RPMI8226 (cell line): ENCODE results near the gene SNRNP48.

ENCODE experiments used
- DNase-seq: peaks from one replicate; pipeline ENCODE4 v3.0.0-alpha.2; 2015

Gene SNRNP48

GRCh38 chr6:7604003-7604402, 14.0 kb downstream of the SNRNP48 start:
- no peak for DNase-seq

- DNase-seq = no peak
Measured at GRCh38 chr6:7604506-7604905, 14.5 kb downstream of the SNRNP48 start.

- peak; percentile 77 for DNase-seq
Measured at GRCh38 chr6:7615611-7616383, 25.8 kb downstream of the SNRNP48 start.

DNA sequence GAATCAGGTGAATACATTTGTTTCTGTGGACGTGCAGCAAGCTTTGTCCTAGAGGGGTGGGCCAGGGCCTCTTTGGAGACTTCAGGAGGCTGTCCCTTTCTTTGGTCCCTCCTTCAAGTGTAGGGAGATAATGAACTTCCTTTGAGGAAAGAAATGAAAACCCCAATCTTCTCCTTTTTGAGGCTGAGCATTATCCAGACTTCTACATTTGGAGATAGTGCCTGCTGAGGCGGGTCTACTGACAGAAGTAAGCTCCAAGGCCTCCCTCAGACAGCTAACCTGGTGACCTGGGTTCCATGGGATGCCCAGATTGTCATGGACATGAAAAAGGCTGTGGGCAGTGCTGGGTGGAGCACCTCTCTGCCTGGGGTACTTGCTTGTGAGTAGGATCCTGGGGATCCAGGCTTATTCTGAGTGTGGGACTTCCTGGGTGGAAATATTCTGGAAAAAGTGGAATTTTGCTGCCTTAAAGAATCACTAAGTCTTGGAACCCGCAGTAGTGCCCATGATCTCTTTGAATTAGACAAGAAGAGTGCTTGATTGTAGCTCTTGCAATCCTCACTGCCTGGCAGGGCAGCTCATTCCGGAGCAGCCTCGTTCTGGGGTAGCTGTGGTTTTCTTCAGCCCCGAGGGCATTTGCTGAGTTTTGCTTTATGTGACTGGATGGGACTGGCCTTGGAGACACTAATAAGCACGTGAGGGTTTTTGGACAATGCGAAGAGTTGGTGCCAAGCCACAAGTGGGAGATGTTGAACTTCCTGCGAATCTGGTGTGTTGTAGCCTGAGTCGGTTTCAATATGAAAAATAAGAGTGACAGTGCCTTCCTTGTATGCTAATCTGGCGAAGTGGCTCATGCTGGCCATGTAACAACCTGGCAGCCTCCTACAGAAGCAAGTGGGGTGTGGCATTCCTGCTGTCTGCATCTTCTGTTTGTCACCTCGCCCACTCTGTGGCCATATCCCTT, 28.1 kb downstream of the SNRNP48 start:
- peak; percentile 99 for DNase-seq

- no peak for DNase-seq
Measured at GRCh38 chr6:7621761-7622160, 31.8 kb downstream of the SNRNP48 start.

DNA sequence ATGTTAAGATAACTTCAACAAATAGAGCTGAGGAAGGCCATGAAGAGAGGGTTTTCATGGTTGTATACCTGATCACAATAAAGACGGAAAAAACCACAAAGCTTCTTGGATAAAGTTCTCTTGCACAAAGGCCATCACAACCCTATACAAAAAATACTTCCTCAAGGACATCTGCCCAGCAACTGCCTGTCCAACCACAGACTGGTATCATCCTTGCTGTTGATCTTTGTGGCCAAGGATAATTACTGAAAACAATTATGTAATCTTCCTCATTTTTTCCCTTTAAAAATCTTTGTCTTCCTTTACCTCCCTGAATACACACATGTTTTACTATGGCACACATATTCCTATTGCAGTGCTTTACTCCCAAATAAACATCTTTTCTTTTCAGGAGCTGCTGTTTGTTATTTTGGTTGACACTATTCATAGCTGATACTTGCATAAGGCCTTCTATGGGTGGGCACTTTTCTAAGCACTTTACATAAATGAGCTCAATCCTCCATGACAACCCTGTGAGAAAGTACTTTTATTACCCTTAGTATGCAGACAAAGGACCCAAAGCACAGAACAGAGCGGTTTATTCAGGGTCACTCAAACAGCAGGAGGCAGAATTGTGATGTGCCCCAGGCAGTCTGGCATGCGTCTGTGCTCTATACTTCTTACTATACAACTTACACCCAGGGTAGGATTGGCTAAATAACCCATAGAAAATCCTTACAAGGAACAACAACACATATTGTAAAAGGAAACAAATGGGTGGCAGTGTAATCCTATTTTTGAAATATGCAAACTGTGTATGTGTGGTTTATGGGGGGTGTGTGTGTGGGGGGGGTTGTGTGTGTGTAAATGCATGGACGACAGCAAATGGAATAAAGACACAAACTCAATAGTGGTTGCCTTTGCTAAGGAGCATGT, 35.1 kb downstream of the SNRNP48 start:
- no peak for DNase-seq

DNA sequence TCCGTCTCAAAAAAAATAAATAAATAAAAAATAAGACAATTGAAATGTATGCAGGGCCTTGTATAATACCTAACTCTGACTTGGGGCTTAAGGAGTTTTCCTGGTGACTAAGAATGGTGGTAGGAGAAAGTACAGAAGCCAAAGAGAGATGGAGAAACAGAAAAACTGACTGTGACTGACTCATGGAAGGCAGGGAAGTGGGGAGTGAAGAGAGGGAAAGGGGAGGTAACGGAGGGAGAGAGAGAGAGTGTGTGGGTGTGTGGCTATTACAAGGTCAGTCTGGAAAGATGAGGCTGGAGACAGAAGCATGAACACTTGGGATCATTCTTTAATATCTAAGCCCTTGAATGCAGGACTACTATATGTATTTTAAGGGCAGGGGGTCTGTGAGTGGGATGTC, 38.5 kb downstream of the SNRNP48 start:
- no peak for DNase-seq

DNA sequence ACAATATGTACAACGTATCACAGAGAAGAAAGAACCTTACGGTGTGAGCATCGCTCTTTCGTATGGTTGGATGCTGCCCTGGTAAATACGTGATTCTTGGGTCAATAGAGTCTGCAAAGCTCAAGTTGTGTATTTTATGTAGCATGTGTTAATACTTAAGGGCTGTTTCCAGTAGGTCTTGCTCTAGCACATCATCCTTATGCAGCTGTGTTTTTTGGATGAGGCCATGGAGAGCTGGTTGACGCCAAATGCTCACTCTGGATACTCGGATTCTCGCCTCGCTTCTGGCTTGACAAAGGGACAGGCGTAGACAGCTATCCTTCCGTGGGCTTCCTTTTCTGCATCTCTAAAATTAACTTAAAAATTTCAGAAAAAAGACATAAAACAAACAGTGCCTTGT, 38.9 kb downstream of the SNRNP48 start:
- DNase-seq = no peak

DNA sequence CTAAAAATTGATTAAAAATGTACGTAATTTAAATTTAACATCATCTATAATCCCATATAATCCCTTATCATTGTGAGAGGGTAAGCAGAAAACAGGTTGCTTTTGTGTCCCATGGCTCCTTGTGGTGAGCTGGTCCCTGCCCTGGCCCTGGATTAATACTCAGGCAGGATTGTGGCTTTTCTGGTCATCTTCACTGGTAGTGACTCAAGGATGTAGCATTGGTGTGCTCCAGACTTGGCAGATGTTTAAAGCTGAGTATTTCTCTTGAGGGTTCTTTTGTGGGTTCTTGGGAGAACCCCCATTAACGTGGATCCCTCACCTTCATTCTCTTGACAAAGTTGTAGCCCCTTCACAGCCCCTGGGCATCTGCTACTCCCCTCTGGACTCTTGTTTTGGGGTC, 39.3 kb downstream of the SNRNP48 start:
- no peak for DNase-seq

DNA sequence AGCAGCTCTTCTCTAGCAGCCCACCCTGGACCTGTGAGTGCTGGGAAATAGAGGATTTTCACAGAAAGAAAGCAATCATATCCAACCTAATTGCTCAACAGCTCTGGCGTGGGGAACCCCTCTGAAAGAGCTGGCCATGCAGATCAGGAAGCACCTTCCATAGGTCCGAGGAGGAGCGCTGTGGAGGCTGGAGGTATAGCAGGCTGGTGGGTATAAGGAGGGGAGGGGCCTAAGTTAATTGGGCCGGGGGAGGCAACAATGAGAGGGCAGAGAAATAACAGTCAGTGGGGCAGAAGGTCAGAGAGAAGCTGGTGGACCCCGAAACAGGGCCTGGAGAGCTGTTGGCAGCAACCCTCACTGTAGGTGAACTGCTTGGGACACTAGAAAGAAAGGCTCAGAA, 40.8 kb downstream of the SNRNP48 start:
- DNase-seq = no peak

DNA sequence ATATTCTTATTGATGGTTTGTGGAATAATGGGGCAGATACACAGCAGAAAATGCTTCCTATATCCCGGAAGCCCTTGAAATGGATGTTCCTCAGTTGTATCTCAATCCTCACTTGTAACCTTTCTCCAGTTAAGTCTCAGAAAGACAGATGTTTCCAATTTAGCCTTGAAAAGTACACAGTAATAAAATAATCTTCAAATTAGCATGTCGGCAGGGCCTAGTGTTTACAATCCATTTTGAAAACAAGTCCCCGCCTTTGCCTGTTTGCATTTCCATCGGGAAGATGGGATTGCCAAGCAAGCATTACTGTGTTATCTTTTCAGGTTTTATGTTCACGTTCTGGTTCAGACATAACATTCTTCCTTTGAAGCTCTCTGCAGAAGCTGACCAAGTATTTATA, 41.5 kb downstream of the SNRNP48 start:
- no peak for DNase-seq

DNA sequence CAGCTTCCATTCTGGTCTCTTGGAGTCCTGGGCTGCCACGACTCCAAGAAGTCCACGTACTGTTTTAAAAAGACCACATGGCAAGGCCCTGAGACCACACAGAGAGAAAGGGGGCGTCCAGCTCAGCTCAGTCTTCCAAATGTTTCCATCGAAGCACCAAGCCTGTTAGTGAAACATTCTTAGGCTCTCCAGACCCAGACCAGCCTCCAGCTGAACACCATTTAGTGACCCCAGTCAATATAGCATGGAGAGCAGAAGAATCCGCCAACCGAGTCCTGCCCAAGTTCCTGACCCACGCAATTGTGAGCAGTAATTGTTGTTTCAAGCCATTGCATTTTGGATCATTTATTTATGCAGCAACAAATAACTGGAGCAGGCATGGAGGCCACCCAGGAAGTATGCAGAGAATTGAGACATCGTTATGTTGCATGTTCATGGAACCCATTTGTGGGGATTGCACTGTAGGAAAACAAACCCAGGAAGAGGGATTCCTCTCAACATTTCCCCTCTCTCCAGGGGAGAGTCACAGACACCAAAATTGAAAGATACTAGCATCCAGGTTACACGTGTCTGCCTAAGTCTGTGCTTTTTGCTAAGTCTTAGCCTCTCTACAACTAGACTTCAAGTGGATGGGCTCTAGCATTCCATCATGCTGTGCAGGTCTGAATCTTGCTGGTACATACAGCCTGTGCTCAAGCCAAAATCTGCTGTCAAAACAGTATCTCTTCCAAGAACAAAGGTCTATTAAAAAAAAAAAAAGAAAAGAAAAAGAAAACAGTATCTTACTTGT, 42.7 kb downstream of the SNRNP48 start:
- no peak for DNase-seq

DNA sequence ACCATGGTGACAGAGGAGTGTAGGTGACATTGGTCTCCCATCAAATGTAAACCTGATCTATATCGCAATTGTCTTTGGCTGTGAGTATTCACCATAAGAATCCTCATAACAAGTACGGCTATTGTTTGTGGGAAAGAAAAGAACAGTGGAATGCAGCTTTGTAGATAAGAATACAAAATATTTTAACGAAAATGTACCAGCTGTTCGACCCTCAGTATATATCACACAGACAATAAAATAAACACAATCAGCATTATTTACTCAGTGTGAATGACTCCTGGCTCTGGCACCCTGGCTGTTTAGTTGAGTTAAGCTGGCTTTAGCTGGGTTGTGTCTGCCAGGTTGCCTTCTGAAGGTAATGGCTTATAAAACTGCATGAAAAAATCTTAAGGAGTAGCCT, 43.4 kb downstream of the SNRNP48 start:
- no peak for DNase-seq

DNA sequence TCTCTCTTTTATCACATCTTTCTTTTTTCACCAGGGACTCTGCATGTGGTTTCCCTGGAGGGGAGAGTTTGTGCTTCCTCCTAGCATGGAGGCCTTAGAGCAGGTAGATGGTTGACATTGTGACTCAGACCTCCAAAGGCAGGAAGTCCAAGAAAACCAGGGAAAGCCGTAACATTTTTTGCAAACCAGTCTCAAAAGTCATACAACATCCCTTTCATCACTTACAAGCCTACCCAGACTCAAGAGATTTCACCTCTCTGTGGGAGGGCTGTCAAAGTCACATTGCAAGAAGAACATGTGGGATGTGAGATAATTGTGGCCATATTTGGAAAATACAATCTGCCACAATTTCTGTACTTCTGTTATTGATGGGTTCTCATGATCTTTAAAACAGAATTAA, 46.2 kb downstream of the SNRNP48 start:
- DNase-seq = no peak

GRCh38 chr6:7637533-7637932, 47.5 kb downstream of the SNRNP48 start:
- DNase-seq = no peak

GRCh38 chr6:7639427-7639826, 49.4 kb downstream of the SNRNP48 start:
- DNase-seq = no peak

DNA sequence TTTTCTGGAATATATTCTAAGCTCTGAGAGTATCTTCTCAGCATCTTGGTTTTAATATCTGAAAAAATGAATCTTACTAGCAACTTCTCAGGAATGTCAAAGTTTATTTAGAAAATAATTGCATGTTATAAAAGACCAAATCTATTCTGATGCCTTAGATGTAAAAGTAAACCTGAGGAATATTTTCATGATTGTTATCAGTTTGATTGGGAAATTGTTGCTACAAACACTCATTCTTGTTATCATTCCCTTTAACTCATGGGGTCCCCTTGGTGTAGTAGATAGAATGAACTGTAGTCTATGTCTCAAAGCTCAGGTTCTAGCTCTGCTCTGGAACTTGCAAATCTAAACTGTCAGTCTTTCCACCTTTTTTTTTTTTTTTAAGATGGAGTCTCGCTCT, 50.0 kb downstream of the SNRNP48 start:
- DNase-seq = no peak

DNA sequence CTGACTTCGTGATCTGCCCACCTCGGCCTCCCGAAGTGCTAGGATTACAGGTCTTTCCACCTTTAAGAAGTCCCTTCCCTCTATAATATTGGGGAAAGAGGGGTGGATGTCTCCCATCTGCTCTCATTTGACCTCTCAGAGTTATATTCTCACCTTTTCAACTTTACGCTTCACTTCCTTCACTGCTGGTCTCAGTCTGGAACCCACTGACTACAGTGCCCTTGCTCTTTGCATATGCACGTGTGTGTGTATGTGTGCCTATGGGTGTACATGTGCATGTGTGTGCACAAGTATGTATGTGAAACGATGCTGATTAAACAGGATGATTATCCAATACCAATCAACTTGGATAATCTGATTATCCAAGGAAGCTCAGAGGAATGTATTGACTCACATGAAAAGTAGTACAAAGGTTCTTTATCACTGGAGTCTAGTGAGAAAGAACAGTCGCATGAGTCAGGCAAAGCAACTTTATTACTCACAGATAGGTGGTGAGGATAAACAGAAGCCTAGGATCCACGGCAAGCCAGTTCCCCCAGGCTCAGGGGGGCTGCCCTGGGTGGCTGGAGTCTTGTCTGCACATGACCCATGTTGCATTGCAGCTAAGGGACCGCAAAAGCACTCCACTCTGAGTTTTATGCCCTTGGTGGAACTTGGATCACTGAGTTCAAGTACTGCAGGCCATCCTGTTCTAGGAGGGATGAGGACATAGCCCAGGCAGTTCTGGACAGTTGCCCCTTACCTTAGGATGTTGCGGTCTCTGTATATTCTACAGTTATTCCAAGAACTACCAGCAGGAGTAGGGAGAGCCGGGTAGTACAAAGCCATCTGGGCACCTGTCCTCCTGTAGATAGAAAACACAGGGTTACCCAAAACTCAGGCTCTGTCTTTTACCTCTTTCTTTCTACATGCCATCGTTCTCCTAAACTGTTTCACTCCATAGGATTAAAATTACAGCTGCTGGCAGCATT, 50.9 kb downstream of the SNRNP48 start:
- DNase-seq = no peak

- DNase-seq = peak; percentile 33
Measured at GRCh38 chr6:7642791-7643190, 52.8 kb downstream of the SNRNP48 start.

DNA sequence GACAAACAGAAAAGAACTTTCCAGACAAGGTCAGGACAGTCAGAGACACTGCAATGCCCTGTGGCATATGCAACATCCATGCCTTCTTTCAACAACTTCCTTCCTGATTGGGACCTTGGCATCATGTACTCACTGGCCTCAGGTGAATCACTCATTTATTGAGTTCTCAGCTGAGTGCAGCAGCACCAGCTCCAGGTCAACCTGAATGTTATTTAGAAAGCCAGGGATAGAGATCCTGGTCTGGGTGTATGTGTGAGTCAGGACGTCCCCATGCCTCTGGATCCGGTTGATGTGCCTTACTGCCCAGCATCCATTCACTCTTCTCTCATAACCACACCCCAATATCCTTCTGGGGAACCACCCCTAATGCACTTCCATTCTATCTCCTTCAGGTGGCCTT, 54.4 kb downstream of the SNRNP48 start:
- DNase-seq = no peak

DNA sequence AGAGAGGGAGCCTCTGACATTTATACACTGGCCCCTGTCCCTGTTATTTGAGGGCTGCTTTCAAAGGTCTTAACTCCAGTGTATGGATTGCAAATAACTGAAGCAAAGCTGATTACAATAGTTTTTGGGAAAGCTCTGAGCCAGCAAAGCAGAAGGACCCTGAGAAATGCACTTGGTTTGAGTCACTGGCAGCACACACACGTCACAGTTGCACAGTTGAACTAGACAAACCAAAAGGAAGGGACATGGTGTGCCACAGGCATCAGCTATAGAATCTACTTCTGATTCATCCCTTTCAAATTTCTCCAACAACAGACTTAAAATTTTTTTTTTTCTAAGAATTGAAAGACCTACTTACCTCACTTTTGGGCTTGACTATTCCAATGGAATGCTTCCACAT, 56.4 kb downstream of the SNRNP48 start:
- DNase-seq = no peak
